GM19324 (cell line): Measurements from ENCODE around the gene THRB.

Experiments
- ATAC-seq: cut with Tn5 transposase; IDR thresholded peaks from one replicate; pipeline ENCODE4 v1.9.1; 2021; ENCODE audit warnings: mild to moderate bottlenecking, moderate library complexity; ENCODE audit not compliant: unreplicated experiment, low FRiP score

Gene THRB

GRCh38 chr3:24199775-24200247 lies 294.8 kb downstream of the THRB start:
- ATAC-seq: no peak

- ATAC-seq: no peak
These were observed 295.4 kb downstream of the THRB start for GRCh38 chr3:24199300-24199699.

- no peak for ATAC-seq
These were observed 295.9 kb downstream of the THRB start for GRCh38 chr3:24198728-24199127.

DNA sequence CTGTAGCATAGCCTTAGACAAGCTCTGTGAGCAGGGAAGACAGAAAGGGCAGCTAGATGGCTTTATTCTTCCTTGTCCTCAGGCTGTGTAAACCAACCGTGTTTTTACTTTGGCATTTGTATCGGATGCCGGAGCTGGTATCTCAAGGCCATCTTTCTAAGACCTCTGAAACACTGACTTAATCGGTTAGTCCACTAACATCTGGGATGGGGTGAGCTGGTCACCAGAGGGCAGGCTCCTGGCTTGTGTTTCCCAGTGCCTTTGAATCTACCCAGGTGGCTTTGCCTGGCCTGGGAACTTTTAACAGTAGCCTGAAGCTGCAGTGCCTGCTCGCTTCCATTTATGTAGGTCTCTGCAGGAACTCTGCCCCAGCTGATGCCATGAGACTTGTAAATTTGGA lies 296.8 kb downstream of the THRB start:
- ATAC-seq: no peak

GRCh38 chr3:24196526-24196925 lies 298.1 kb downstream of the THRB start:
- ATAC-seq: no peak

DNA sequence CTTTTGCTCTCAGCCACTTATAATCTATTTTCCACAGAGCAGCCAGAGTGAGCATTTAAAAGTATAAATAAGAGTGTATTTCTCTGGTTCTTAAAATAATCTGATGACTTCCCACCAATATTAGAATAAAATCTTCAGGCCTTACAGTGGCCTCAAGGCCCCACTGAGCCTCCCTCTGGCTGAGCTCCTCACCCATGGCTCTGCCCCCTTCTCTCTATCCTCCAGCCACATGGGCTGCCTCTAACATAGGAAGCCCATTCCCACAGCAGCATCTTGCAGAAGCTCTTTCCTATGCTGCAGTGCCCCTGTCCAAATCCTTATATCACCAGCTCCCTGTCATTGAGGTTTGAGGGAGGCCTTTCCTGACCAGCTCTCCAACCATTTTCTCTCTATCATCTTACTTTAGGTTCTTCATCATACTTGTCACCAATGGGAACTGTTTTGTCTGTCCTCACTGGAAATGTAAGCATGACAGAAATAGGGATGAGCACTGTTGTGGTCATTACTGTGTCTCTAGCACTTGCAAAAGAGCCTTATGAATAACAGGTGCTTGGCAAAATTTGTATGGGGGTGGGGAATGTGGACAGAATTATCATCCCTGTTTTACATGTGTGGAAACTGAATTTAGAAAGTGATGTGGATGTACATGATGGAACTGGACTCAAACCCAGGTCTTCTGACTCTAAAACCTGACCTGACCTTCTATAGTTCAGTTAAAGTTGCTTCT lies 299.0 kb downstream of the THRB start:
- ATAC-seq: no peak

DNA sequence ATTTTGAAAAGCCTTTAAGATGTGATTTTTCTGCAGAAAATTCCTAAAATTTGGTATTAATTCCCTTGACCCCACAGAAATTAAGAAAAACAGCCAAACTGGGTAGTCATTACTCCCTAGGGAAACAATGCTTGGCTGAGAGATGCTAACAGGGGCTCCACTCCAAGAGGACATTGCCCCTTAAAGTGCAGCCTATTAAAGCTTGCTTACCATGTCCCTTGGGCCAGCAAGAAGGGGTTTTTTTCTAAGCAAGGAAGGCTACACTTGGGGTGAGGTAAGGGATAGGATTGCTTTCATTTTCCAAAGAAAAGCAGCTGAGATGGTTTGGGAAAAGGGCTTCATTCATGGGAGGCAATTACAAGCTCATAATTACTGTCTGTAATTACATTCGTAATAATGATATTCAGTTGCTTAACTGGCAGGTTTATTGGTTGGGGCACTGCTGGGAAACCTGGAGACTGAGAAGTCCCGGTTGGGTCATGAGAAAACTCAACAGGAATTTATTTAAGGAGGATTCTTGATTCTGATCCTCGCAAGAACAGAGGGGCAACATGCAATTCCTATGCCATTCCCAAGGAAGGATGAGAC lies 302.1 kb downstream of the THRB start:
- ATAC-seq: no peak

GRCh38 chr3:24191801-24192403 lies 302.7 kb downstream of the THRB start:
- ATAC-seq: no peak

DNA sequence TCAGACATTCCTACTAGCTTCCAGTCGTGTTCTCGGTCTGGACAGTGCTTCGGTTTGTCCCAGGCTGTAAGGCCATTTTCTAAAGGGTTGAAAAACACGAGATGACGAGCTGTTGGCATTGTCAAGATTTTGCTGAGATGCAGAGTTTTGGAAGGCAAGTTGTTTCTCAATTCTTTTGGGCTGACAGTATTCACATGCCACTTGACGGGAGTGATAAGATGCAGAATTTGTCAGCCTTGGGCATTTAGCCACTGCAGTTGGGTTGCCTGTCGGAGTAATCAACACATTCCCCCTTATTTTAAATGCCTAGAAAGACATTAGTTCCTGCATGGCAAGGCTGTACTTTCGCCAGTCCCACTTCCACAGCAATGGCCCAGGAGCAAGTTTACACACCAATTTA lies 304.4 kb downstream of the THRB start:
- no peak for ATAC-seq

DNA sequence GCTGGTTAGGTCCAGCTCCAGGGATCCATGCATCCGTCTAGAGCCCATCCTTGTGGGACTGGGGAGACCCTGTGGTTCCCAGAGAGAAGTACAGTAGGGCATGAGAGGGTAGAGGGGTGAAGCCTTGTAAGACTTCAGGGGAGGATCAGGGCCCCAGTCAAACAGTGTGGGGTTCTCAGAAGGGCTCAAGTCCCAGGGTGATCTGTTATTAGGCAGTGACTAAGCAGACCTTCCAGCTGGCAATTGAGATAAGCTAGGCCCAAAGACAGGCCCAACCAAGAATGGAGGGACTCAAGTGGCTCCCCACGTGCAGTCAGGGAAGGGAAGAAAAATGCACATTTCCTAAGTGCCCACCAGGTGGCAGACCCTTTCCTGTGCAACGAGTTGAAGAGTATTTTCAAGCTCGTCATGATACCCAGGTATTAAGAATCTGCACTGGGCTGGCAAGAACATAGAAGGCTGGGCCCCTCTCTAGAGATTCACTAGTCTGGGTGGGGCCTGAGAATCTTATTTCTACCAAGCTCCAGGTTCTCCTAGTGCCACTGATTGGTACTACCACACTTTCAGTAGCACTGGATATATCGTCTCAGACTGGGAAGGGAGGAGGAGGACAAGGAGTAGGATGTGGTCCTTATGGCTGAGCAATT lies 308.8 kb downstream of the THRB start:
- peak; percentile 82 for ATAC-seq

- no peak for ATAC-seq
These were observed 310.0 kb downstream of the THRB start for GRCh38 chr3:24184528-24185176.

GRCh38 chr3:24182756-24183155 lies 311.9 kb downstream of the THRB start:
- no peak for ATAC-seq

- ATAC-seq: no peak
These were observed 313.4 kb downstream of the THRB start for GRCh38 chr3:24181256-24181655.

- no peak for ATAC-seq
These were observed 314.0 kb downstream of the THRB start for GRCh38 chr3:24180616-24181015.

GRCh38 chr3:24177201-24177600 lies 317.4 kb downstream of the THRB start:
- ATAC-seq: no peak

DNA sequence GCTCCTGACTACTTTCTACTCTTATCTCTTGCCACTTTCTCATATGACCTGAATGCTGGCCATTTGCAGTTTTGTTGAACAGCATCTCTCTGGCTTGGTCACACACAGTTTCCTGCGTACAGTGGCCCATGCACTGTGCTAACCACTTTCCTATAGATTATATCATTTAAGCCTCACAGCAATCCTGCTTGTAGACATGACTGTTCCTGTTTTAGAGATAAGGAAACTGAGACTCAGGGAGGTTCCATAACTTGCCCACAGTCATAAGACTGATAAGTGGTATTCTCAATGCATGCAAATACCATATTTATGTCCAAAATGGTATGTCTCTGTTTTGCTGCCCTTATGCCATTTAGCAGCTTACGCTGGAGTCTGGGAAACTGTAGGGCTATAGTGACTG lies 320.0 kb downstream of the THRB start:
- ATAC-seq: no peak

DNA sequence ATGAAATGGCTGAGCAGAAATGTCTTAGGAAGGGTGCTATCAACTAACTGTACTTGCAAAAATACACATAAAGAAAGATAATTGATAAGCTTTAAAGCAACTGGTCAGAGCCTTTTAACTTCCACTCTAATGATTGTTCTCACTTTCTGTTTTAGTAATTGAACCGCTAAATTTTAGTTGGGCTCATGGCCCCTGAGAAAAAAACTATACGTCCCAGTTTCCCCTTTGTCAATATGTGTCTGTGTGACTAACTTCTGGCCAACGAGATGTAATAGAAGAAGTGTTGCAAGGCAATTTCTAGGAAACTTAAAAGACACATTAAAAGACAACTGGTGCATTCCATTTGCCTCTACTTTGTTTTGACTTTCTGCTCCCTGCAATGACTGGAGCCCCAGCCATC lies 325.7 kb downstream of the THRB start:
- no peak for ATAC-seq

GRCh38 chr3:24167429-24167828 lies 327.2 kb downstream of the THRB start:
- ATAC-seq: no peak

- no peak for ATAC-seq
These were observed 328.1 kb downstream of the THRB start for GRCh38 chr3:24166515-24166914.

- no peak for ATAC-seq
These were observed 329.1 kb downstream of the THRB start for GRCh38 chr3:24165603-24165982.
